ENCODE measurements around the gene BNIP2.

- TF ChIP-seq, protein P1, sequence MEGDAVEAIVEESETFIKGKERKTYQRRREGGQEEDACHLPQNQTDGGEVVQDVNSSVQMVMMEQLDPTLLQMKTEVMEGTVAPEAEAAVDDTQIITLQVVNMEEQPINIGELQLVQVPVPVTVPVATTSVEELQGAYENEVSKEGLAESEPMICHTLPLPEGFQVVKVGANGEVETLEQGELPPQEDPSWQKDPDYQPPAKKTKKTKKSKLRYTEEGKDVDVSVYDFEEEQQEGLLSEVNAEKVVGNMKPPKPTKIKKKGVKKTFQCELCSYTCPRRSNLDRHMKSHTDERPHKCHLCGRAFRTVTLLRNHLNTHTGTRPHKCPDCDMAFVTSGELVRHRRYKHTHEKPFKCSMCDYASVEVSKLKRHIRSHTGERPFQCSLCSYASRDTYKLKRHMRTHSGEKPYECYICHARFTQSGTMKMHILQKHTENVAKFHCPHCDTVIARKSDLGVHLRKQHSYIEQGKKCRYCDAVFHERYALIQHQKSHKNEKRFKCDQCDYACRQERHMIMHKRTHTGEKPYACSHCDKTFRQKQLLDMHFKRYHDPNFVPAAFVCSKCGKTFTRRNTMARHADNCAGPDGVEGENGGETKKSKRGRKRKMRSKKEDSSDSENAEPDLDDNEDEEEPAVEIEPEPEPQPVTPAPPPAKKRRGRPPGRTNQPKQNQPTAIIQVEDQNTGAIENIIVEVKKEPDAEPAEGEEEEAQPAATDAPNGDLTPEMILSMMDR (IDR thresholded peaks at IDR 0.05 in 2 of 3, conservative IDR thresholded peaks at IDR 0.05 in 1 of 3; ENCODE audit: borderline replicate concordance in 1 of 3, insufficient read depth in 1 of 3, low read depth in 2 of 3, low read length in 2 of 3): no peak
- no peak for TF ChIP-seq POLR2A (IDR thresholded peaks at IDR 0.05; ENCODE audit: borderline replicate concordance, extremely low read depth, insufficient read depth, insufficient read length)
- no peak for TF ChIP-seq EZH2phosphoT487 (IDR thresholded peaks at IDR 0.05; ENCODE audit: borderline replicate concordance)
- no peak for TF ChIP-seq ZFX (IDR thresholded peaks at IDR 0.05)
- no peak for TF ChIP-seq EZH2 (IDR thresholded peaks at IDR 0.05)
- TF ChIP-seq SP1 (IDR thresholded peaks at IDR 0.05; ENCODE audit: low read depth): no peak
These were observed 1.3 kb downstream of the BNIP2 start for GRCh38 chr15:59687836-59688235.

All from HCT116 (cell line).